GM13977 (cell line): Measurements from ENCODE around the gene CUEDC1.
A peak's percentile ranks its signal among the peaks of the same experiment; 100 is the strongest.

Source experiments
- DNase-seq: peaks from one replicate; pipeline ENCODE4 v3.0.0; 2012; ENCODE audit warnings: low spot score
- CTCF ChIP-seq: IDR thresholded peaks from 2 replicates; pipeline ENCODE4 v1.5.1; 2012; ENCODE audit warnings: mild to moderate bottlenecking, control low read depth; ENCODE audit not compliant: insufficient read depth; ENCODE audit errors: extremely low read depth, missing control alignments
- in situ Hi-C: fragments of 300-500 bp; cut with MboI; formaldehyde crosslinking; loops from one replicate; pipeline ENCODE4 v1.12.0; 2022; ENCODE audit warnings: low sequenced_read_pairs, low pct_unique_long_range_greater_than_20kb, mixed read lengths, inconsistent platforms; ENCODE audit not compliant: unreplicated experiment

Gene CUEDC1

GRCh38 chr17:57918017-57918895, 37.0 kb downstream of the CUEDC1 start:
- no peak for TF ChIP-seq CTCF
- in situ Hi-C loops, result no loop called here
- no peak for DNase-seq

GRCh38 chr17:57916925-57917858, 38.0 kb downstream of the CUEDC1 start:
- DNase-seq, result no peak
- in situ Hi-C loops, result no loop called here
- peak; percentile 43 for TF ChIP-seq CTCF

GRCh38 chr17:57915985-57916757, 39.0 kb downstream of the CUEDC1 start:
- in situ Hi-C loops, result no loop called here
- TF ChIP-seq CTCF, result no peak
- no peak for DNase-seq

GRCh38 chr17:57915544-57915943, 39.7 kb downstream of the CUEDC1 start:
- in situ Hi-C loops, result no loop called here
- TF ChIP-seq CTCF, result no peak
- DNase-seq, result no peak

- no peak for DNase-seq
- in situ Hi-C loops, result no loop called here
- TF ChIP-seq CTCF, result no peak
Observed at GRCh38 chr17:57914273-57915142, 40.7 kb downstream of the CUEDC1 start.
